ENCODE measurements around the gene BORCS6. TPM values are rescaled to one million over a fixed set of nuclear protein-coding genes. Genes with fewer than 3 reads are reported as not detected.
A peak's percentile ranks its signal among the peaks of the same experiment; 100 is the strongest.

The BORCS6 gene
- total and polyA plus RNA-seq, 2 of the 4 experiments (the other 2 are of a cell fraction): 2.7 to 3.3 TPM

DNA sequence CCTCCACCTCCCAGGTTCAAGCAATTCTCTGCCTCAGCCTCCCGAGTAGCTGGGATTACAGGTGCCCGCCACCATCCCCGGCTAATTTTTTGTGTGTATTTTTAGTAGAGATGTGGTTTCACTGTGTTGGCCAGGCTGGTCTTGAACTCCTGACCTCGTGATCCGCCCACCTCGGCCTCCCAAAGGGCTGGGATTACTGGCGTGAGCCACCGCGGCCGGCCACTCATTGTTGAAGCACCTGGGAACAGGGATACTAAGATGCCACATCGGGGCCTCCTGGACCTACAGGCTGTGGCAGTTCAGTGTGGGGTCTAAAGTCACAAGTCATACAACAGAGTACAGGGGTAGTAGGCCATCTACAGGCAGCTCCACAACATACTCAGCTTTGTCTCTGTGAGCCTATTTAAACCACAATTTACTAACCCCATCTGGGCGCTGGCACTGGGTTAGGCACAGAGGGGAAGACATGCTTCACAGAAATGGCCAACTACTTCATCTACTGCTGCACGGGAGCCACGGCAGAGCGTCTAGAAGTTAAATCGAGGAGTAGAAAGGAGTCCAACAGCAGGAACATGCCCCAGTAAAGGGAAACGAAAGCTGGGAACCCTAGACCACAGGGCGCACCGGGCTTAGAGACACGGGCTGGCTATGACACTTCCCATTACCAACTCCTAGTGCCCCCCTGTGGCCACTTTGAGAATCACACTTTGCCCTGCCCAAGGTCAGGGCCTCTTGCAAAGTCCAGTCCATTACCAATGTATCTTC lies 31.5 kb downstream of the BORCS6 start:
- WGBS, 2 experiments (ENCODE audit: extremely low coverage in 2 of 2, insufficient read length in 1 of 2): 80% methylated on average over 7 of the region's 20 CpGs; no CpG with 5 or more reads in 1 of the 2 experiments
- H4K91ac ChIP-seq (ENCODE audit: insufficient read depth, low read depth, low read length): no peak overlapping the region
- dilution Hi-C loops (cut with HindIII; ENCODE audit: low sequenced_read_pairs, unreplicated experiment): no loop called here

More for the DNA sequence above, 31.5 kb downstream of the BORCS6 start:
- Histone ChIP-seq H3K27me3 (ENCODE audit: control insufficient read depth, insufficient read depth, low read length) (no peaks in the 10 kb centered on the region), H3K4me2 (ENCODE audit: low read depth, low read length) (no peak overlapping the region), H2BK15ac (ENCODE audit: low read depth, low read length) (no peak overlapping the region), H2BK20ac (ENCODE audit: low read depth, low read length) (no peak overlapping the region), H3K27ac (ENCODE audit: insufficient read depth, low read length) (0 out of 2 replicates have a peak overlapping the region, but pooled peaks have one; percentile 16), H2BK120ac (ENCODE audit: low read depth, low read length) (no peak overlapping the region), H3K56ac (ENCODE audit: extremely low read depth, insufficient read depth, low read length) (0 out of 2 replicates have a peak overlapping the region, but pooled peaks have one; percentile 3), H3K14ac (replicated peaks; ENCODE audit: low read depth, low read length) (no peak overlapping the region), H2AK5ac (ENCODE audit: low read depth, low read length) (peak overlapping the region; percentile 69), H3K4ac (ENCODE audit: low read depth, low read length) (peak overlapping the region; percentile 30; the same call in 1 of the 2 replicates), H3K79me1 (ENCODE audit: low read depth in 1 of 2, low read length in 2 of 2) (peaks cover 19 to 52% of the 10 kb centered on the region in 2 experiments), H2AFZ (replicated peaks; ENCODE audit: low read length, poor library complexity) (peak overlapping the region; percentile 67), H3K9me1 (ENCODE audit: insufficient read depth, low read length) (peaks cover 11% of the 10 kb centered on the region), H3K23ac (ENCODE audit: low read depth, low read length) (no peak overlapping the region), H3K9ac (ENCODE audit: low read depth, low read length) (0 out of 2 replicates have a peak overlapping the region, but pooled peaks have one; percentile 14), H3K36me3 (ENCODE audit: control insufficient read depth, insufficient read depth, low read length) (peaks cover 15% of the 10 kb centered on the region), H3K4me3 (ENCODE audit: insufficient read depth, low read depth, low read length) (no peak overlapping the region), H3K18ac (ENCODE audit: low read depth, low read length) (no peak overlapping the region), H3K9me3 (ENCODE audit: control insufficient read depth, insufficient read depth, low read length) (no peaks in the 10 kb centered on the region), H2AK9ac (replicated peaks; ENCODE audit: low read depth, low read length, poor library complexity) (peak overlapping the region; percentile 90), H4K8ac (ENCODE audit: low read depth in 2 of 2, low read length in 2 of 2) (peak overlapping the region in 1 of 2 experiments; percentile 71; a peak in 1 of 4 replicates), H4K5ac (ENCODE audit: low read depth, low read length) (no peak overlapping the region), H4K20me1 (ENCODE audit: insufficient read depth, low read length) (peaks cover 14% of the 10 kb centered on the region), H2BK5ac (ENCODE audit: low read depth, low read length, poor library complexity, severe bottlenecking) (no peak overlapping the region), H3K4me1 (ENCODE audit: control insufficient read depth, insufficient read depth, low read length) (peaks cover 22% of the 10 kb centered on the region)
- no TSS peak for BruUV-seq (replicated peaks)
- ChIA-PET CTCF (interaction anchor here (0.7 to 1.1 kb wide), 3 partner anchors 20 to 38 kb away, joined by 3 read pairs; no protein-coding TSS in a partner anchor), POLR2A (ENCODE audit: unreplicated experiment) (interaction anchor here (1.1 kb wide), 1 partner anchor 15 kb away, joined by 4 read pairs; no protein-coding TSS in a partner anchor)
- in situ Hi-C loops (cut with MboI; ENCODE audit: low sequenced_read_pairs) (loop anchor here (25.0 kb wide), 1 partner anchor 921 kb away; the partner anchor contains the start of genes DVL2, GABARAP and PHF23), intact Hi-C loops (cut with micrococcal nuclease) (loop anchor here (1.0 to 5.0 kb wide), 2 partner anchors 20 to 76 kb away; no protein-coding TSS in a partner anchor)
- DNase-seq (peak; percentile 87), ATAC-seq (ENCODE audit: low read depth) (peak; percentile 30)
- TF ChIP-seq, protein P1, sequence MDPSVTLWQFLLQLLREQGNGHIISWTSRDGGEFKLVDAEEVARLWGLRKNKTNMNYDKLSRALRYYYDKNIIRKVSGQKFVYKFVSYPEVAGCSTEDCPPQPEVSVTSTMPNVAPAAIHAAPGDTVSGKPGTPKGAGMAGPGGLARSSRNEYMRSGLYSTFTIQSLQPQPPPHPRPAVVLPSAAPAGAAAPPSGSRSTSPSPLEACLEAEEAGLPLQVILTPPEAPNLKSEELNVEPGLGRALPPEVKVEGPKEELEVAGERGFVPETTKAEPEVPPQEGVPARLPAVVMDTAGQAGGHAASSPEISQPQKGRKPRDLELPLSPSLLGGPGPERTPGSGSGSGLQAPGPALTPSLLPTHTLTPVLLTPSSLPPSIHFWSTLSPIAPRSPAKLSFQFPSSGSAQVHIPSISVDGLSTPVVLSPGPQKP (IDR thresholded peaks at IDR 0.05; ENCODE audit: borderline replicate concordance, low read depth, low read length): no peak
- 0 out of 2 replicates have a peak, but pooled peaks have one; percentile 13 for TF ChIP-seq CEBPB (IDR thresholded peaks at IDR 0.05; ENCODE audit: low read depth, low read length)
- no peak for TF ChIP-seq RCOR1 (IDR thresholded peaks at IDR 0.05; ENCODE audit: insufficient replicate concordance, low read length)
- TF ChIP-seq SMC3 (IDR thresholded peaks at IDR 0.05; ENCODE audit: low read depth, low read length): peak; percentile 74
- TF ChIP-seq BHLHE40 (IDR thresholded peaks at IDR 0.05; ENCODE audit: low read depth, low read length): peak; percentile 47; the same call in 1 of the 2 replicates
- no peak for TF ChIP-seq MAFK (IDR thresholded peaks at IDR 0.05; ENCODE audit: low read depth, low read length)
- TF ChIP-seq, protein P2, sequence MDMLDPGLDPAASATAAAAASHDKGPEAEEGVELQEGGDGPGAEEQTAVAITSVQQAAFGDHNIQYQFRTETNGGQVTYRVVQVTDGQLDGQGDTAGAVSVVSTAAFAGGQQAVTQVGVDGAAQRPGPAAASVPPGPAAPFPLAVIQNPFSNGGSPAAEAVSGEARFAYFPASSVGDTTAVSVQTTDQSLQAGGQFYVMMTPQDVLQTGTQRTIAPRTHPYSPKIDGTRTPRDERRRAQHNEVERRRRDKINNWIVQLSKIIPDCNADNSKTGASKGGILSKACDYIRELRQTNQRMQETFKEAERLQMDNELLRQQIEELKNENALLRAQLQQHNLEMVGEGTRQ (IDR thresholded peaks at IDR 0.05; ENCODE audit: low read depth, low read length): 0 out of 2 replicates have a peak, but pooled peaks have one; percentile 19
- TF ChIP-seq POLR2A (IDR thresholded peaks at IDR 0.05; ENCODE audit: low read depth, low read length): 0 out of 2 replicates have a peak, but pooled peaks have one; percentile 26
- peak; percentile 79 for TF ChIP-seq RAD21 (IDR thresholded peaks at IDR 0.05; ENCODE audit: low read length)
- TF ChIP-seq, protein P3, sequence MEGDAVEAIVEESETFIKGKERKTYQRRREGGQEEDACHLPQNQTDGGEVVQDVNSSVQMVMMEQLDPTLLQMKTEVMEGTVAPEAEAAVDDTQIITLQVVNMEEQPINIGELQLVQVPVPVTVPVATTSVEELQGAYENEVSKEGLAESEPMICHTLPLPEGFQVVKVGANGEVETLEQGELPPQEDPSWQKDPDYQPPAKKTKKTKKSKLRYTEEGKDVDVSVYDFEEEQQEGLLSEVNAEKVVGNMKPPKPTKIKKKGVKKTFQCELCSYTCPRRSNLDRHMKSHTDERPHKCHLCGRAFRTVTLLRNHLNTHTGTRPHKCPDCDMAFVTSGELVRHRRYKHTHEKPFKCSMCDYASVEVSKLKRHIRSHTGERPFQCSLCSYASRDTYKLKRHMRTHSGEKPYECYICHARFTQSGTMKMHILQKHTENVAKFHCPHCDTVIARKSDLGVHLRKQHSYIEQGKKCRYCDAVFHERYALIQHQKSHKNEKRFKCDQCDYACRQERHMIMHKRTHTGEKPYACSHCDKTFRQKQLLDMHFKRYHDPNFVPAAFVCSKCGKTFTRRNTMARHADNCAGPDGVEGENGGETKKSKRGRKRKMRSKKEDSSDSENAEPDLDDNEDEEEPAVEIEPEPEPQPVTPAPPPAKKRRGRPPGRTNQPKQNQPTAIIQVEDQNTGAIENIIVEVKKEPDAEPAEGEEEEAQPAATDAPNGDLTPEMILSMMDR (conservative IDR thresholded peaks at IDR 0.05; ENCODE audit: low read depth, low read length): peak; percentile 86
- peak; percentile 46; the same call in 1 of the 2 replicates for TF ChIP-seq MXI1 (IDR thresholded peaks at IDR 0.05; ENCODE audit: borderline replicate concordance, low read depth, low read length)
- TF ChIP-seq MAZ (IDR thresholded peaks at IDR 0.05; ENCODE audit: borderline replicate concordance, low read depth, low read length): peak; percentile 49; the same call in 1 of the 2 replicates

Data from IMR-90 (cell line).